Activated naive CD8-positive, alpha-beta T cell (primary cell): Measurements from ENCODE around the gene SMIM35.

ENCODE experiments used
- H3K27ac Mint-ChIP-seq: one replicate; pipeline ENCODE4 v1.8.0; 2021; ENCODE audit warnings: mixed read lengths
- H3K27me3 Mint-ChIP-seq: one replicate; pipeline ENCODE4 v1.8.0; 2021; ENCODE audit warnings: mixed read lengths
- H3K36me3 Mint-ChIP-seq: one replicate; pipeline ENCODE4 v1.8.0; 2021; ENCODE audit warnings: mixed read lengths
- H3K4me1 Mint-ChIP-seq: one replicate; pipeline ENCODE4 v1.8.0; 2021; ENCODE audit warnings: low read depth, mixed read lengths
- H3K4me3 Mint-ChIP-seq: one replicate; pipeline ENCODE4 v1.8.0; 2021; ENCODE audit warnings: mild to moderate bottlenecking, mixed read lengths
- H3K9me3 Mint-ChIP-seq: one replicate; pipeline ENCODE4 v1.8.0; 2021; ENCODE audit warnings: low read depth, mixed read lengths

Gene SMIM35

GRCh38 chr11:118060869-118061268, 25.9 kb downstream of the SMIM35 start:
- H3K36me3 Mint-ChIP-seq = no peaks in the 10 kb centered on the region
- no peak overlapping the region for H3K4me3 Mint-ChIP-seq
- H3K9me3 Mint-ChIP-seq = no peaks in the 10 kb centered on the region
- no peaks in the 10 kb centered on the region for H3K27me3 Mint-ChIP-seq
- H3K4me1 Mint-ChIP-seq = no peaks in the 10 kb centered on the region
- H3K27ac Mint-ChIP-seq = no peak overlapping the region

- H3K27ac Mint-ChIP-seq = no peak overlapping the region
Measured at GRCh38 chr11:118060081-118060661, 26.6 kb downstream of the SMIM35 start.

GRCh38 chr11:118059246-118059940, 27.4 kb downstream of the SMIM35 start:
- Mint-ChIP-seq H3K9me3 (no peaks in the 10 kb centered on the region), H3K4me3 (no peak overlapping the region), H3K27ac (no peak overlapping the region), H3K36me3 (no peaks in the 10 kb centered on the region), H3K4me1 (no peaks in the 10 kb centered on the region), H3K27me3 (no peaks in the 10 kb centered on the region)

More at GRCh38 chr11:118060081-118060661, 26.6 kb downstream of the SMIM35 start:
- Mint-ChIP-seq H3K27me3 (no peaks in the 10 kb centered on the region), H3K36me3 (no peaks in the 10 kb centered on the region), H3K4me1 (no peaks in the 10 kb centered on the region), H3K4me3 (no peak overlapping the region), H3K9me3 (no peaks in the 10 kb centered on the region)

GRCh38 chr11:118058311-118059245, 28.2 kb downstream of the SMIM35 start:
- H3K27me3 Mint-ChIP-seq = no peaks in the 10 kb centered on the region

GRCh38 chr11:118057251-118058145, 29.3 kb downstream of the SMIM35 start:
- Mint-ChIP-seq H3K4me1 (peaks cover 7% of the 10 kb centered on the region), H3K9me3 (no peaks in the 10 kb centered on the region), H3K27me3 (no peaks in the 10 kb centered on the region), H3K36me3 (no peaks in the 10 kb centered on the region), H3K4me3 (no peak overlapping the region), H3K27ac (no peak overlapping the region)

More at GRCh38 chr11:118058311-118059245, 28.2 kb downstream of the SMIM35 start:
- H3K4me3 Mint-ChIP-seq = no peak overlapping the region
- no peaks in the 10 kb centered on the region for H3K9me3 Mint-ChIP-seq
- H3K27ac Mint-ChIP-seq = no peak overlapping the region
- no peaks in the 10 kb centered on the region for H3K4me1 Mint-ChIP-seq
- H3K36me3 Mint-ChIP-seq = no peaks in the 10 kb centered on the region

GRCh38 chr11:118056806-118057205, 30.0 kb downstream of the SMIM35 start:
- no peak overlapping the region for H3K4me3 Mint-ChIP-seq
- H3K27me3 Mint-ChIP-seq = no peaks in the 10 kb centered on the region
- H3K4me1 Mint-ChIP-seq = peaks cover 14% of the 10 kb centered on the region
- no peaks in the 10 kb centered on the region for H3K9me3 Mint-ChIP-seq
- H3K36me3 Mint-ChIP-seq = no peaks in the 10 kb centered on the region
- H3K27ac Mint-ChIP-seq = no peak overlapping the region

- H3K27ac Mint-ChIP-seq = no peak overlapping the region
Measured at GRCh38 chr11:118055966-118056365, 30.8 kb downstream of the SMIM35 start.

GRCh38 chr11:118054712-118055640, 31.8 kb downstream of the SMIM35 start:
- no peaks in the 10 kb centered on the region for H3K27me3 Mint-ChIP-seq
- no peaks in the 10 kb centered on the region for H3K9me3 Mint-ChIP-seq
- peaks cover 30% of the 10 kb centered on the region for H3K4me1 Mint-ChIP-seq
- no peak overlapping the region for H3K4me3 Mint-ChIP-seq
- no peak overlapping the region for H3K27ac Mint-ChIP-seq
- H3K36me3 Mint-ChIP-seq = no peaks in the 10 kb centered on the region

More at GRCh38 chr11:118055966-118056365, 30.8 kb downstream of the SMIM35 start:
- Mint-ChIP-seq H3K36me3 (no peaks in the 10 kb centered on the region), H3K9me3 (no peaks in the 10 kb centered on the region), H3K4me1 (peaks cover 22% of the 10 kb centered on the region), H3K4me3 (no peak overlapping the region), H3K27me3 (no peaks in the 10 kb centered on the region)

- H3K27ac Mint-ChIP-seq = peak overlapping the region; percentile 82
- no peaks in the 10 kb centered on the region for H3K9me3 Mint-ChIP-seq
- H3K4me3 Mint-ChIP-seq = peak overlapping the region; percentile 3
- no peaks in the 10 kb centered on the region for H3K36me3 Mint-ChIP-seq
- peaks cover 46% of the 10 kb centered on the region for H3K4me1 Mint-ChIP-seq
- no peaks in the 10 kb centered on the region for H3K27me3 Mint-ChIP-seq
Measured at GRCh38 chr11:118052581-118053206, 34.1 kb downstream of the SMIM35 start.

- Mint-ChIP-seq H3K27me3 (no peaks in the 10 kb centered on the region), H3K36me3 (no peaks in the 10 kb centered on the region), H3K27ac (peak overlapping the region; percentile 97), H3K9me3 (no peaks in the 10 kb centered on the region), H3K4me3 (peak overlapping the region; percentile 82), H3K4me1 (peaks cover 54% of the 10 kb centered on the region)
Measured at GRCh38 chr11:118051611-118052461, 34.9 kb downstream of the SMIM35 start.

GRCh38 chr11:118051136-118051610, 35.6 kb downstream of the SMIM35 start:
- Mint-ChIP-seq H3K27ac (peak overlapping the region; percentile 97), H3K9me3 (no peaks in the 10 kb centered on the region), H3K27me3 (no peaks in the 10 kb centered on the region), H3K36me3 (no peaks in the 10 kb centered on the region), H3K4me1 (peaks cover 60% of the 10 kb centered on the region), H3K4me3 (peak overlapping the region; percentile 82)

GRCh38 chr11:118050208-118050891, 36.4 kb downstream of the SMIM35 start:
- H3K36me3 Mint-ChIP-seq = no peaks in the 10 kb centered on the region
- peaks cover 69% of the 10 kb centered on the region for H3K4me1 Mint-ChIP-seq
- peak overlapping the region; percentile 82 for H3K4me3 Mint-ChIP-seq
- H3K27ac Mint-ChIP-seq = peak overlapping the region; percentile 97
- no peaks in the 10 kb centered on the region for H3K9me3 Mint-ChIP-seq
- no peaks in the 10 kb centered on the region for H3K27me3 Mint-ChIP-seq
